Testis (tissue), 3 donors: ENCODE results near the gene CHST9. TPM values are rescaled to one million over a fixed set of nuclear protein-coding genes. Genes with fewer than 3 reads are reported as not detected.
"Not testable (repeated sequence)": the region's sequence is repeated elsewhere in the genome, so short reads cannot be mapped to it uniquely, and the experiment has no call there.

ENCODE experiments used
- DNase-seq: peaks from one replicate; pipeline ENCODE4 v3.0.0-alpha.2; 2019
- H3K27ac ChIP-seq, 2 donors: fragments of 200-600 bp; sonication (generic); one replicate each; pipeline ENCODE4 v1.5.1; 2019
- H3K27me3 ChIP-seq: fragments of 200-600 bp; sonication (generic); one replicate; pipeline ENCODE4 v1.5.1; 2019
- H3K36me3 ChIP-seq: fragments of 200-600 bp; sonication (generic); one replicate; pipeline ENCODE4 v1.5.1; 2017; ENCODE audit warnings: low read depth; ENCODE audit errors: missing control alignments
- H3K4me1 ChIP-seq: fragments of 200-600 bp; sonication (generic); one replicate; pipeline ENCODE4 v1.5.1; 2019
- H3K4me3 ChIP-seq, 2 donors: fragments of 200-600 bp; sonication (generic); one replicate each; pipeline ENCODE4 v1.5.1; 2017 to 2019
- H3K9me3 ChIP-seq: fragments of 200-600 bp; sonication (generic); one replicate; pipeline ENCODE4 v1.5.1; 2017
- CTCF ChIP-seq, 3 experiments: fragments of 450-650 bp in 2 of 3; fragments of 200-600 bp in 1 of 3; sonication (generic) in 1 of 3; IDR thresholded peaks; one replicate each; pipeline ENCODE4 v1.5.1; 2016 to 2019; ENCODE audit warnings: antibody characterized with exemption in 3 of 3, mild to moderate bottlenecking in 2 of 3, moderate library complexity in 1 of 3
- POLR2A ChIP-seq: fragments of 450-650 bp; IDR thresholded peaks from one replicate; pipeline ENCODE4 v1.6.1; 2017; ENCODE audit warnings: antibody characterized with exemption, mild to moderate bottlenecking, moderate library complexity
- WGBS, 2 donors: methylation state at CpG; one replicate each; pipeline ENCODE4 v1.1.5; 2018; 5-methylcytosine and 5-hydroxymethylcytosine counted together
- intact Hi-C: fragments of 100-400 bp; cut with DNase I; formaldehyde crosslinking; loops from one replicate; pipeline ENCODE4 v1.15.1; 2023; ENCODE audit warnings: low total_unique reads
- polyA plus RNA-seq: library from polyadenylated mRNA; stranded (reverse); fragments of 350-450 nt; fragmentation: Illumina TruSeq; extraction: RNeasy Lipid Tissue Mini Kit (QIAGEN cat#74804); gene quantifications from one replicate; pipeline ENCODE4 v1.2.3, GENCODE V29; 2014; ENCODE audit warnings: low read depth, low replicate concordance; ENCODE audit not compliant: insufficient read depth
- total RNA-seq, 2 donors: library from RNA; depleted of rRNA; stranded (reverse); fragments of >200 nt; gene quantifications; one replicate each; pipeline ENCODE4 v1.2.3, GENCODE V29; 2016

Gene CHST9
- total and polyA plus RNA-seq, 3 donors from 2014 or later: 9.6 to 25.5 (median 20.9) TPM

GRCh38 chr18:27109451-27109850 lies 75.7 kb downstream of the CHST9 start:
- no peaks in the 10 kb centered on the region for H3K27me3 ChIP-seq
- no peaks in the 10 kb centered on the region for H3K4me1 ChIP-seq
- no peak for DNase-seq
- H3K9me3 ChIP-seq: no peaks in the 10 kb centered on the region
- H3K27ac ChIP-seq: no peak overlapping the region
- no peaks in the 10 kb centered on the region for H3K36me3 ChIP-seq
- WGBS, 2 donors: 62 to 79% methylated on average over 10 of the region's 10 CpGs
- H3K4me3 ChIP-seq: no peak overlapping the region
- no peak for TF ChIP-seq CTCF (IDR thresholded peaks at IDR 0.05)
- intact Hi-C loops: no loop called here

GRCh38 chr18:27108842-27109241 lies 76.3 kb downstream of the CHST9 start:
- intact Hi-C loops: no loop called here
- no peak for DNase-seq
- Histone ChIP-seq H3K27me3 (no peaks in the 10 kb centered on the region), H3K9me3 (no peaks in the 10 kb centered on the region), H3K4me3 (no peak overlapping the region), H3K27ac (no peak overlapping the region), H3K36me3 (no peaks in the 10 kb centered on the region), H3K4me1 (no peaks in the 10 kb centered on the region)
- WGBS, 2 donors: 90 to 94% methylated on average over 2 of the region's 2 CpGs
- TF ChIP-seq CTCF (IDR thresholded peaks at IDR 0.05) (no peak), POLR2A (no peak)

GRCh38 chr18:27104743-27105142 lies 80.4 kb downstream of the CHST9 start:
- no peak for DNase-seq
- Histone ChIP-seq H3K27ac (no peak overlapping the region), H3K27me3 (no peaks in the 10 kb centered on the region), H3K36me3 (no peaks in the 10 kb centered on the region), H3K4me3 (no peak overlapping the region), H3K9me3 (no peaks in the 10 kb centered on the region), H3K4me1 (no peaks in the 10 kb centered on the region)
- TF ChIP-seq CTCF (IDR thresholded peaks at IDR 0.05) (no peak), POLR2A (no peak)
- WGBS, 2 donors: 87 to 89% methylated on average over 3 of the region's 3 CpGs
- intact Hi-C loops: no loop called here

DNA sequence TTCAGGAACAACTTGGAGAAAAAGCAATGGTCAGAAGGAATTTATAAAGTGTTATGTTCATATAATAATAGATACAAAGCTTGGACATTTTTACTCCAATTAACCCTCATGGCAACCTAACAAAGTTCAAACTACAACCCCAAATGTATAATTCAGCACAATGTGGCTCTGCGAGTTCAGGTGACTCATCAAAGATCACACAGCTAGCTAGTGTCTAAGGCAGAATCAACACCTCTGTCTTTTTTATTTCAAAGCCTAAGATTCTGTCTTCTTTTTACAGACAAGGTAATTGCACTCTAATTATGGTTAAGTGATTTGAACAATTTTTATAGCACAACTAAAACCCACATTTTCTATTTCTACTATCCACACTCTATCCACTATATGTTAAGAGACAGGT lies 90.5 kb downstream of the CHST9 start:
- intact Hi-C loops: no loop called here
- WGBS, 2 donors: 79 to 93% methylated on average over 1 of the region's 1 CpG
- H3K9me3 ChIP-seq: no peaks in the 10 kb centered on the region
- H3K36me3 ChIP-seq: no peaks in the 10 kb centered on the region
- no peaks in the 10 kb centered on the region for H3K27me3 ChIP-seq
- TF ChIP-seq POLR2A: no peak
- no peak for TF ChIP-seq CTCF (IDR thresholded peaks at IDR 0.05)
- no peak overlapping the region for H3K27ac ChIP-seq
- H3K4me1 ChIP-seq: no peaks in the 10 kb centered on the region
- H3K4me3 ChIP-seq: no peak overlapping the region
- no peak for DNase-seq

DNA sequence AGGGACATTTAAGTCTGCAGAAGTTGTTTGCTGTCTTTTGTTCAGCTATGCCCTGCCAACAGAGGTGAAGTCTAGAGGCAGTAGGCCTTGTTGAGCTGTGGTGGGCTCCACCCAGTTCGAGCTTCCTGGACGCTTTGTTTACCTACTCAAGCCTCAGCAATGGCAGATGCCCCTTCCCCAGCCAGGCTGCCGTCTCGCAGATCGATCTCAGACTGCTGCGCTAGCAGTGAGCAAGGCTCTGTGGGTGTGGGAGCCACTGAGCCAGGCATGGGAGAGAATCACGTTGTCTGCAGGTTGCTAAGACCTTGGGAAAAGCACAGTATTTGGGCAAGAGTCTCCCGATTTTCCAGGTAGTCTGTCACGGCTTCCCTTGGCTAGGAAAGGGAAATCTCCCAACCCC lies 91.8 kb downstream of the CHST9 start:
- intact Hi-C loops, DNase-seq, H3K9me3 ChIP-seq, H3K4me3 ChIP-seq, H3K27me3 ChIP-seq, H3K4me1 ChIP-seq, H3K27ac ChIP-seq, H3K36me3 ChIP-seq: not testable (repeated sequence)
- WGBS, 2 donors: 89 to 90% methylated on average over 6 to 9 of the region's 9 CpGs
